Measurements from ENCODE around the gene C21orf58. TPM values are rescaled to one million over a fixed set of nuclear protein-coding genes. Genes with fewer than 3 reads are reported as not detected.
A peak's percentile ranks its signal among the peaks of the same experiment; 100 is the strongest.
"Not testable (repeated sequence)": the region's sequence is repeated elsewhere in the genome, so short reads cannot be mapped to it uniquely, and the experiment has no call there.

C21orf58 gene
- total RNA-seq, 4 donors from 2014 or later = 4.6 to 20.6 (median 11.4) TPM

DNA sequence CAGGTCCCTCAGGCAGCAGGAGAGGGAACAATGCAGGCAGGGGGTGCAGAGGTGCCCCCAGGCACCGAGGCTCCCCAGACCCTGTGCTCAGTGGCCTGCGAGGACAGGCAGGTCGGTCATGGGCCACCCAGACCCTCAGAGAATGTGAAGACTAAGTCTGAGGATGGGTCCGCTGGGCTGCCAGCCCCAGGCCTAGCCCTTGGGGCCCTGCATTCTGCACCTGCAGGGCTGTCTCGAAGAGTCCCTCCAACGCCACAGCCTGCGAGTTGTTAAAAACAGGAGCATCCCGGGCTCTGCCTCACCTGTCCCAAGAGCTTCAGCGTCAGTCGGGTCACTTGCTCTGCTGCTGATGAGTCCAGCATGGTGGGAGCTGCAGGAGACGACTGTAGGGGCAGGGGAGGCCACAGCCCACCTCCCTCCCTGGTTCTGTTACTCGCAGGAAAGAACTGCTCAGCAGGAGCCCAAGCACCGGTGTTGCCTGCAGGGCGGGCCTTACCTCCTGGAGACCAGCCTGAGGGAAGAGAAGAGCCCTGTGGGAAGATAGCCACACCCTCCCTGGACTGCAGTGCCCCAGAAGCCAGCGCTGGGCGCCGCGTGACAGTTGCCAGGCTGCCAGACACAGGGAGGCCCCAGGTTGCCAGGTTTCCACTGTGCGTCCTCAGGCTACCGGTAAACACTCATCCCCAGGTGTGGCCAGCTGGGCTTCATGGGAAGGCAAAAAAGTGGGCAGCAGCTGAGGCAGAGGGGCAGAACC is 5.8 kb downstream of the C21orf58 start:
- Histone ChIP-seq H3K27me3 (no peaks in the 10 kb centered on the region), H3K27ac (no peak overlapping the region), H3K4me1 (peaks cover 0 to 11% (median 3%) of the 10 kb centered on the region in 4 donors), H3K9me3 (no peaks in the 10 kb centered on the region), H3K36me3 (no peaks in the 10 kb centered on the region), H3K4me3 (no peak overlapping the region)
- peak in 1 of 3 donors; percentile 69 for DNase-seq
- TF ChIP-seq, protein P1, sequence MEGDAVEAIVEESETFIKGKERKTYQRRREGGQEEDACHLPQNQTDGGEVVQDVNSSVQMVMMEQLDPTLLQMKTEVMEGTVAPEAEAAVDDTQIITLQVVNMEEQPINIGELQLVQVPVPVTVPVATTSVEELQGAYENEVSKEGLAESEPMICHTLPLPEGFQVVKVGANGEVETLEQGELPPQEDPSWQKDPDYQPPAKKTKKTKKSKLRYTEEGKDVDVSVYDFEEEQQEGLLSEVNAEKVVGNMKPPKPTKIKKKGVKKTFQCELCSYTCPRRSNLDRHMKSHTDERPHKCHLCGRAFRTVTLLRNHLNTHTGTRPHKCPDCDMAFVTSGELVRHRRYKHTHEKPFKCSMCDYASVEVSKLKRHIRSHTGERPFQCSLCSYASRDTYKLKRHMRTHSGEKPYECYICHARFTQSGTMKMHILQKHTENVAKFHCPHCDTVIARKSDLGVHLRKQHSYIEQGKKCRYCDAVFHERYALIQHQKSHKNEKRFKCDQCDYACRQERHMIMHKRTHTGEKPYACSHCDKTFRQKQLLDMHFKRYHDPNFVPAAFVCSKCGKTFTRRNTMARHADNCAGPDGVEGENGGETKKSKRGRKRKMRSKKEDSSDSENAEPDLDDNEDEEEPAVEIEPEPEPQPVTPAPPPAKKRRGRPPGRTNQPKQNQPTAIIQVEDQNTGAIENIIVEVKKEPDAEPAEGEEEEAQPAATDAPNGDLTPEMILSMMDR (IDR thresholded peaks at IDR 0.05) = no peak
- TF ChIP-seq POLR2A (IDR thresholded peaks at IDR 0.05) = no peak

DNA sequence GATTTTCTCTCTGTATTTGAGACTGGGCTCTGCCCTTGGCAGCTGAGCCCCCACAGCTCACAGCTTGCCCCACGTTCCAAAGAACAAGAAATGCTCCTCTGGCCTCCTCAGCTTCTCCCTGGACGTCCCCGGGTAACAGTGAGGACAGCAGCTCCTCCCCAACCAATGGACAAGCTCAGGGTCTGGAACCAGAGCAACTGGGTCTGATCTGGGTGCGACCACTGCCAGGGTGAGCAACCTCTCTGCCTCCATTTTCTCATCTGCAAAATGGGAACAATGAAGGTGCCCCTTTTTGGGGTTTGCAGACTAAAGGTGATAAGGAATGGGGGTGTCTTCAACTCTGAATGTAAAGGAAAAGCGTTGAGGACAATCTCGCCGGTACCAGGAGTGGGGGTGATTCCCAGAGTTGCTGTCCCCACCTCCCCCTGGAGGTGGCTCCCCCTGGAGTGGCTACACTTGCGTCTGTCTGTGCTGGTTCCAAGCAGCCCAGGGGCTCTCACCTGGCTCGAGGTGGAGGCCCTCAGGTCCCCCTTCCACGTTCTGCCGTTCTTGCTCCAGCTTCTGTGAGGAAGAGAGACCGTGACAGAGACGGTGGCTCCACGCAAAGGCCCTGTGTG is 6.9 kb downstream of the C21orf58 start:
- DNase-seq = no peak

GRCh38 chr21:46314441-46315020 is 9.1 kb downstream of the C21orf58 start:
- no peaks in the 10 kb centered on the region for H3K4me1 ChIP-seq
- no peak for DNase-seq
- no peak for TF ChIP-seq POLR2A (IDR thresholded peaks at IDR 0.05)
- TF ChIP-seq, protein P1 (IDR thresholded peaks at IDR 0.05) = no peak
- no peaks in the 10 kb centered on the region for H3K9me3 ChIP-seq
- H3K4me3 ChIP-seq = no peak overlapping the region
- H3K36me3 ChIP-seq = no peaks in the 10 kb centered on the region
- H3K27ac ChIP-seq = no peak overlapping the region
- H3K27me3 ChIP-seq = no peaks in the 10 kb centered on the region

More for the DNA sequence above, 6.9 kb downstream of the C21orf58 start:
- TF ChIP-seq POLR2A (IDR thresholded peaks at IDR 0.05) = no peak
- TF ChIP-seq, protein P1 (IDR thresholded peaks at IDR 0.05) = no peak
- Histone ChIP-seq H3K4me1 (peaks cover 0 to under 1% (median 0%) of the 10 kb centered on the region in 4 donors), H3K27me3 (no peaks in the 10 kb centered on the region), H3K27ac (no peak overlapping the region), H3K9me3 (no peaks in the 10 kb centered on the region), H3K4me3 (no peak overlapping the region), H3K36me3 (no peaks in the 10 kb centered on the region)

DNA sequence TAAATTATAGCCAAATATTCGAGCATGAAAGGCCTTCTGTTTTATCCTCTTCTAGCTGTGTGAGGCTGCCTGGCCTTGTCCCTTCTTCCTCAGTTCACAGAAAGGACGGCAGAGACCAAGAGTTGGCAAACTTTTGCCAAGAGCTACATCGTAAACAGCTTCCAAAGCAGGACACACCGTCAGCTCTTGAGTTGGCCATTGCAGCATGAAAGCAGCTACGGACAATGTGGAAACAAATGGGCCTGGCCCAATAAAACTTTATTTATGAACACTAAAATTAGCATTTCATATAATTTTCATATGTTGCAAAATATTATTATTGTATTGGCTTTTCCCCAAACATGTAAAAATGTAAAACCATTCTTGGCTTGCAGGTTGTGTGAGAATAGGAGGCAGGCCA is 10.7 kb downstream of the C21orf58 start:
- no peaks in the 10 kb centered on the region for H3K36me3 ChIP-seq
- no peaks in the 10 kb centered on the region for H3K4me1 ChIP-seq
- no peak for DNase-seq
- H3K9me3 ChIP-seq = no peaks in the 10 kb centered on the region
- TF ChIP-seq POLR2A (IDR thresholded peaks at IDR 0.05) = no peak
- TF ChIP-seq, protein P1 (IDR thresholded peaks at IDR 0.05) = no peak
- H3K27me3 ChIP-seq = no peaks in the 10 kb centered on the region
- H3K4me3 ChIP-seq = no peak overlapping the region
- H3K27ac ChIP-seq = no peak overlapping the region

DNA sequence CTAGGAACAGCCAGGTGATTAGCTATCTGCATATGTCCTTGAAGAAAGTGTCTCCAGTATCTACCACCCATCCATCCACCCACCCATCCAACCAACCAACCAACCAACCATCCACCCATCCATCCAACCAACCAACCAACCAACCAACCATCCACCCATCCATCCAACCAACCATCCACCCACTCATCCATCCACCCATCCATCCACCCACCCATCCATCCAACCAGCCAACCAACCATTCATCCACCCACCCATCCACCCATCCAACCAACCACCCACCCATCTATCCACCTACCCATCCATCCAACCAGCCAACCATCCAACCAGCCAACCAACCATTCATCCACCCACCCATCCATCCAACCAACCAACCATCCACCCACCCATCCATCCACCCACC is 12.1 kb downstream of the C21orf58 start:
- H3K36me3 ChIP-seq = no peaks in the 10 kb centered on the region
- no peaks in the 10 kb centered on the region for H3K27me3 ChIP-seq
- H3K27ac ChIP-seq = no peak overlapping the region
- no peaks in the 10 kb centered on the region for H3K4me1 ChIP-seq
- no peak for DNase-seq
- no peaks in the 10 kb centered on the region for H3K9me3 ChIP-seq
- TF ChIP-seq, protein P1 (IDR thresholded peaks at IDR 0.05) = no peak
- TF ChIP-seq POLR2A (IDR thresholded peaks at IDR 0.05) = no peak
- no peak overlapping the region for H3K4me3 ChIP-seq

GRCh38 chr21:46310260-46310659 is 13.4 kb downstream of the C21orf58 start:
- H3K27ac ChIP-seq, H3K4me3 ChIP-seq, DNase-seq, H3K4me1 ChIP-seq, H3K27me3 ChIP-seq, H3K36me3 ChIP-seq, H3K9me3 ChIP-seq: not testable (repeated sequence)
